Upper lobe of right lung (tissue), 1 donor: ENCODE data around the gene HEBP1. TPM values are rescaled to one million over a fixed set of nuclear protein-coding genes. Genes with fewer than 3 reads are reported as not detected.

Source experiments
- ATAC-seq: fragments of 200-7000 bp; cut with Tn5 transposase; one replicate; pipeline ENCODE4 v1.9.1; 2020; ENCODE audit warnings: mild to moderate bottlenecking, moderate library complexity
- DNase-seq: peaks from one replicate; pipeline ENCODE4 v3.0.0-alpha.2; 2020
- H3K27ac ChIP-seq: fragments of 200-600 bp; one replicate; pipeline ENCODE4 v1.8.0; 2022
- H3K27me3 ChIP-seq: fragments of 200-600 bp; one replicate; pipeline ENCODE4 v1.8.0; 2022; ENCODE audit warnings: mild to moderate bottlenecking
- H3K36me3 ChIP-seq: fragments of 200-600 bp; one replicate; pipeline ENCODE4 v1.8.0; 2022
- H3K4me1 ChIP-seq: fragments of 200-600 bp; one replicate; pipeline ENCODE4 v1.8.0; 2022
- H3K4me3 ChIP-seq: fragments of 200-600 bp; one replicate; pipeline ENCODE4 v1.8.0; 2022; ENCODE audit warnings: mild to moderate bottlenecking
- H3K9me3 ChIP-seq: fragments of 200-600 bp; one replicate; pipeline ENCODE4 v1.8.0; 2022
- intact Hi-C: fragments of 100-400 bp; cut with DNase I; formaldehyde crosslinking; loops from one replicate; pipeline ENCODE4 v1.11.0; 2022
- total RNA-seq: library from RNA; stranded (reverse); fragmentation: NEBNext Ultra II Directional; extraction: Animal tissue kit (Norgen Biotek cat#: 25700); gene quantifications from one replicate; pipeline ENCODE4 v1.2.1, GENCODE V29; 2021
- TF ChIP-seq, protein P1 (sequence below): fragments of 200-600 bp; IDR thresholded peaks from one replicate; pipeline ENCODE4 v1.8.0; 2022; ENCODE audit warnings: antibody characterized with exemption
- donor health status: DM: no; HTN: yes; CAD: no; lungs with severe emphysema.

The HEBP1 gene
- total RNA-seq, 1 donor from 2014 or later: 86.2 TPM

DNA sequence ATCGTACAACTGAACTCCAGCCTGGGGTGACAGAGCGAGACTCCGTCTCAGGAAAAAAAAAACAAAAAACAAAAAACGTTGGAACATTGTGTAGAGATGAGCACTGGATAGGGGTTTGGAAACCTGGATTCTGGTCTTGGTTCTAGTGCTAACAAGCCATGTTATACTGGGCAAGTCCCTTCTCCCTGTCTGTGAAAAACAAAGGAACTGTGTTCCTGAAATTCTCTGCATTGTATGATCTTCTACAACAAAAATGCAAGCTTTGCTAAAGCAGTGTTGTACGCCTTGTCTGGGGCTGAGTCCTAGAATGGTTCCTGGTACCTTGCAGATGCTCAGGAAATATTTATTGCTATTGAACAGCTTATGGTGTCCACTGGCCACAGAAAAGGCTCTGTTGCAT lies 61.5 kb downstream of the HEBP1 start:
- intact Hi-C loops: no loop called here
- Histone ChIP-seq H3K9me3 (no peaks in the 10 kb centered on the region), H3K27me3 (no peaks in the 10 kb centered on the region), H3K36me3 (no peaks in the 10 kb centered on the region), H3K4me3 (no peak overlapping the region), H3K27ac (no peak overlapping the region), H3K4me1 (peaks cover 3% of the 10 kb centered on the region)
- TF ChIP-seq, protein P1, sequence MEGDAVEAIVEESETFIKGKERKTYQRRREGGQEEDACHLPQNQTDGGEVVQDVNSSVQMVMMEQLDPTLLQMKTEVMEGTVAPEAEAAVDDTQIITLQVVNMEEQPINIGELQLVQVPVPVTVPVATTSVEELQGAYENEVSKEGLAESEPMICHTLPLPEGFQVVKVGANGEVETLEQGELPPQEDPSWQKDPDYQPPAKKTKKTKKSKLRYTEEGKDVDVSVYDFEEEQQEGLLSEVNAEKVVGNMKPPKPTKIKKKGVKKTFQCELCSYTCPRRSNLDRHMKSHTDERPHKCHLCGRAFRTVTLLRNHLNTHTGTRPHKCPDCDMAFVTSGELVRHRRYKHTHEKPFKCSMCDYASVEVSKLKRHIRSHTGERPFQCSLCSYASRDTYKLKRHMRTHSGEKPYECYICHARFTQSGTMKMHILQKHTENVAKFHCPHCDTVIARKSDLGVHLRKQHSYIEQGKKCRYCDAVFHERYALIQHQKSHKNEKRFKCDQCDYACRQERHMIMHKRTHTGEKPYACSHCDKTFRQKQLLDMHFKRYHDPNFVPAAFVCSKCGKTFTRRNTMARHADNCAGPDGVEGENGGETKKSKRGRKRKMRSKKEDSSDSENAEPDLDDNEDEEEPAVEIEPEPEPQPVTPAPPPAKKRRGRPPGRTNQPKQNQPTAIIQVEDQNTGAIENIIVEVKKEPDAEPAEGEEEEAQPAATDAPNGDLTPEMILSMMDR: no peak
- no peak for ATAC-seq
- DNase-seq: no peak

DNA sequence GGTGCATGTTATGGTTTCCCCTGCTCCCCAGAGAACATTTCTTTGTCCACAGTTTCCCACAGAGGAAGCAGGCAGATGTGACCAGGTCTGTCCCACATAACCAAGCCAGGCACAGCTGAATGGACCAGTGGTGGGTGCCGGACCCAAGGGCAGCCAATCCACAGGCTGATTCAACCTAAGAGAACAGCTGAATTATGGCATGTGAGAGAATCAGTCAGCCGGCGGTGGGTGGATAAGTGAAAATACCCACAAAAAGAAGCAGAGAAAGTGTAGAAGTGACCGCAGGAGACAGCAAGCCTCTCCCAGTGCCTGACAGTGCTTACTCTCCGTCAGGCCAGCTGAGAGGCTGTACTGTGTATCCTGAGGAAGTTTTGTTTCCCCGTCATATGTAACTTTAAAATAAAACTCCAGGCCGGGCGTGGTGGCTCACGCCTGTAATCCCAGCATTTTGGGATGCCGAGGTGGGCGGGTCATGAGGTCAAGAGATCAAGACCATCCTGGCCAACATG lies 63.0 kb downstream of the HEBP1 start:
- Histone ChIP-seq H3K36me3 (no peaks in the 10 kb centered on the region), H3K27me3 (no peaks in the 10 kb centered on the region), H3K27ac (no peak overlapping the region), H3K4me1 (no peaks in the 10 kb centered on the region), H3K9me3 (no peaks in the 10 kb centered on the region), H3K4me3 (no peak overlapping the region)
- no peak for ATAC-seq
- TF ChIP-seq, protein P1: no peak
- intact Hi-C loops: no loop called here
- no peak for DNase-seq

DNA sequence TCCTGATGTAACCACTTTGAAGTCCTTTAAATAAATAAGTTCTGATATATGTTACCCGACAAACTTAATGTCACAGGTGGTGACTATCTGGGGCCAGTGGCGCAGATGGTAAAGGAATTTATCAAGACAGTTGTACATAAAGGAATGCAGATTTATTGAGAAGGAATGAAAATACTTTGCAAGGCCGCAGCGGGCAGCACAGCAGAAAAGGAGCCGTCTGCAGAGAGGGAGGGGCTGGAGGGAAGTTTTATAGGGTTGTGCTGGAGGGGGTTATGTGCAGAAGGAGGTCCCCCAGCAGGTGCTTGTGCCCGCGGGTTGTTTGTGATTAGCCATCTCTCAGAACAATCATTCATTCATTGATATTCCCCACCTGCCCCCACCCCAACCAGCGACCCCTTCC lies 65.5 kb downstream of the HEBP1 start:
- H3K36me3 ChIP-seq: no peaks in the 10 kb centered on the region
- H3K27ac ChIP-seq: no peak overlapping the region
- TF ChIP-seq, protein P1: no peak
- H3K4me3 ChIP-seq: no peak overlapping the region
- no peak for ATAC-seq
- H3K27me3 ChIP-seq: no peaks in the 10 kb centered on the region
- intact Hi-C loops: no loop called here
- H3K4me1 ChIP-seq: no peaks in the 10 kb centered on the region
- H3K9me3 ChIP-seq: no peaks in the 10 kb centered on the region
- DNase-seq: no peak

DNA sequence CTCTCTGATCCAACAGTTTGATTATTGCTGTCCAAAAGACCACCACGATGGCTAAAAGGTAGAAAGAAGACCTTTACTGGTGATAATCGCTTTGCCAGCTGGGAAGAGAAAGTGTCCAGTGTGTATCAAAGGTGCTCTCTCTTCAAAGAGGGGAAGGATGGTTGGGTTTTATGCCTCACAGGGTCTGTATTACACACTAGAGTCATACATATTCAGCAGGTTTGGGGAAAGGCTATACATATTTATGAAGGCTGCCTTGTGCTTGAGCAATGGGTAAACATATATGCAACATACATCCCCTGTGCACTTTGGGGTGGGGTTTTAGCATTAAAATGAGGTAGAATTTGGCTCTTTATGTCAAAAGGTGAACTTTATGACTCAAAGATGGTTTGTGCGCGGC lies 66.3 kb downstream of the HEBP1 start:
- TF ChIP-seq, protein P1: no peak
- no peak overlapping the region for H3K4me3 ChIP-seq
- no peaks in the 10 kb centered on the region for H3K36me3 ChIP-seq
- H3K27ac ChIP-seq: no peak overlapping the region
- H3K4me1 ChIP-seq: no peaks in the 10 kb centered on the region
- H3K9me3 ChIP-seq: no peaks in the 10 kb centered on the region
- ATAC-seq: no peak
- no peak for DNase-seq
- intact Hi-C loops: no loop called here
- H3K27me3 ChIP-seq: no peaks in the 10 kb centered on the region

DNA sequence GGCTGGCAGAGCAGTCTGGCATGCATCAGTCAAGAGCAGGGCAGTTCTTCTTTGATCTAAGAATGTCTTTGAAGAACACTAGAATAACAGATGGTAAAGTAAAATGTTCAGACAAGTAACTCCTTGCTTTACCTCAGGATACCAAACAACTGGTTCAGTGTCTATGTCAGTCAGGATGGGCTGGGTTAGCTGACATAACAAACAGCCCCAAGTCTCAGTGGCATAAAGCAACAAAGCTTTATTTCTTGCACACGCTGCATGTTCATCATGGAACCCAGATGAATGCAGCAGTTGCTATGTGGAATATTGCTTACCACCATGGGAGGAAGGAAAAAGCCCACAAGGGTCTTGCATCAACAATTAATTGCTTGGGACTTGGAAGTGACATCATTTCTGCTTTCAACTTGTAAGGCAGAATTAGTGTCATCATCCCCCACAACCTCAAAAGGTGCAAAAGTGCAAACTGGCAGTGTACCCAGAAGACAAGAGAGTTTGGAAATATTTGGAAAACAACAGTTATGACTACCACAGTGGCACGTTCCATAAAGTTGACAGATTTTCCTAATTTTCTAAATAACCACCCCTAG lies 69.3 kb downstream of the HEBP1 start:
- Histone ChIP-seq H3K9me3 (no peaks in the 10 kb centered on the region), H3K27me3 (no peaks in the 10 kb centered on the region), H3K36me3 (no peaks in the 10 kb centered on the region), H3K27ac (no peak overlapping the region), H3K4me3 (no peak overlapping the region), H3K4me1 (no peaks in the 10 kb centered on the region)
- ATAC-seq: no peak
- TF ChIP-seq, protein P1: no peak
- no peak for DNase-seq
- intact Hi-C loops: no loop called here

DNA sequence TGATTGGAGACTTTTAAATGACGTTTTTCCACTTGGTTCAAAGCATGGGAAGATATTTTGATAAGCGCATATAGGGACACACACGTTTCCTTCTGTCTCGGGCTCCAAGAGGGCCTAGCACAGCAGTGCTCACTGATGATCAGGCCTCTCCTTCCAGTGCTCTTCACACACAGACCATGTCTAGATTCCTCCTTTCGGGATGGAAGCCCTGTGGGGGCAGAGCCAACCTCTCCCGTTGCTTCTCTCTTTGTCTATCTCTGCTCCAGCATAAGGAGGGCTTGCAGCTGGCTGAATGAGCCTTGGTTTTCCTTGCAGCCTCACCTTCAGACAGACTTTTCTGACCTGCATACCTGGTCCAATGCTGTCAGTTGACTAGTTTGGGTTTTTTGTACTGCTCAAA lies 70.4 kb downstream of the HEBP1 start:
- Histone ChIP-seq H3K9me3 (no peaks in the 10 kb centered on the region), H3K4me3 (no peak overlapping the region), H3K27me3 (no peaks in the 10 kb centered on the region), H3K4me1 (no peaks in the 10 kb centered on the region), H3K36me3 (no peaks in the 10 kb centered on the region), H3K27ac (no peak overlapping the region)
- DNase-seq (no peak), ATAC-seq (no peak)
- intact Hi-C loops: no loop called here
- TF ChIP-seq, protein P1: no peak
